Measurements from ENCODE around the gene CBLL1. TPM values are rescaled to one million over a fixed set of nuclear protein-coding genes. Genes with fewer than 3 reads are reported as not detected.

Gene CBLL1
- total and polyA plus RNA-seq, 2 of the 13 experiments (the other 11 are each of a cell fraction or from before 2014, with no cell fraction given), result 8.8 to 10.5 TPM

- FAIRE-seq (no peak), DNase-seq (ENCODE audit: low spot score) (no peak), ATAC-seq (no peak)
- ChIA-PET CTCF (ENCODE audit: low intra/inter-chr PET ratio, low total read pairs) (no interaction called here), POLR2A (no interaction called here)
- Histone ChIP-seq H3K27ac (ENCODE audit: extremely low read length, insufficient read depth, low read length) (no peak overlapping the region), H3K79me2 (ENCODE audit: insufficient read depth, low read length) (no peaks in the 10 kb centered on the region), H2AFZ (ENCODE audit: low read length) (no peak overlapping the region), H3K27me3 (ENCODE audit: control insufficient read depth in 1 of 2, insufficient read depth in 2 of 2, low read length in 2 of 2) (no peaks in the 10 kb centered on the region), H3K9me3 (ENCODE audit: low read length) (no peaks in the 10 kb centered on the region), H3K4me2 (ENCODE audit: low read depth, low read length) (no peak overlapping the region), H3K36me3 (replicated peaks in 1 of 2; ENCODE audit: control insufficient read depth in 1 of 2, insufficient read depth in 2 of 2, low read length in 2 of 2) (no peaks in the 10 kb centered on the region), H3K4me3 (replicated peaks in 1 of 3; ENCODE audit: insufficient read depth in 1 of 3, low read depth in 2 of 3, low read length in 3 of 3) (no peak overlapping the region), H4K20me1 (ENCODE audit: insufficient read depth, low read length) (no peaks in the 10 kb centered on the region), H3K4me1 (ENCODE audit: insufficient read depth, low read length) (peaks cover 25% of the 10 kb centered on the region), H3K9ac (ENCODE audit: insufficient read depth, low read depth, low read length) (no peak overlapping the region)
- no TSS peak for BruUV-seq (replicated peaks)
- in situ Hi-C loops (cut with HindIII; ENCODE audit: extremely low pct_ligation_motif_present, low pct_unique_long_range_greater_than_20kb), result no loop called here
- intact Hi-C loops (cut with micrococcal nuclease; ENCODE audit: unreplicated experiment), result no loop called here
- WGBS (ENCODE audit: low lambda C conversion rate), result 59% methylated on average over 3 of the region's 3 CpGs
- TF ChIP-seq ZKSCAN5 (CRISPR knock-in tag; IDR thresholded peaks at IDR 0.05) (no peak), USF2 (IDR thresholded peaks at IDR 0.05; ENCODE audit: low read depth, low read length) (no peak), USF2 (CRISPR knock-in tag; IDR thresholded peaks at IDR 0.05; ENCODE audit: borderline replicate concordance) (no peak), BCLAF1 (IDR thresholded peaks at IDR 0.05) (no peak), RELA (CRISPR knock-in tag; IDR thresholded peaks at IDR 0.05) (no peak), ZNF335 (CRISPR knock-in tag; IDR thresholded peaks at IDR 0.05) (no peak), ZSCAN12 (CRISPR knock-in tag; IDR thresholded peaks at IDR 0.05) (no peak), RBM39 (IDR thresholded peaks at IDR 0.05; ENCODE audit: low read depth, low read length, poor library complexity, severe bottlenecking) (no peak), MLLT10 (CRISPR knock-in tag; IDR thresholded peaks at IDR 0.05) (no peak), ZNF773 (CRISPR knock-in tag; IDR thresholded peaks at IDR 0.05; ENCODE audit: borderline replicate concordance) (no peak), XBP1 (CRISPR knock-in tag; IDR thresholded peaks at IDR 0.05) (no peak), ZSCAN22 (CRISPR knock-in tag; IDR thresholded peaks at IDR 0.05) (no peak), HNRNPUL1 (IDR thresholded peaks at IDR 0.05; ENCODE audit: low read depth, low read length) (no peak), ZFP41 (CRISPR knock-in tag; IDR thresholded peaks at IDR 0.05; ENCODE audit: borderline replicate concordance) (no peak)
- TF ChIP-seq, protein P1, sequence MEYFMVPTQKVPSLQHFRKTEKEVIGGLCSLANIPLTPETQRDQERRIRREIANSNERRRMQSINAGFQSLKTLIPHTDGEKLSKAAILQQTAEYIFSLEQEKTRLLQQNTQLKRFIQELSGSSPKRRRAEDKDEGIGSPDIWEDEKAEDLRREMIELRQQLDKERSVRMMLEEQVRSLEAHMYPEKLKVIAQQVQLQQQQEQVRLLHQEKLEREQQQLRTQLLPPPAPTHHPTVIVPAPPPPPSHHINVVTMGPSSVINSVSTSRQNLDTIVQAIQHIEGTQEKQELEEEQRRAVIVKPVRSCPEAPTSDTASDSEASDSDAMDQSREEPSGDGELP (IDR thresholded peaks at IDR 0.05; ENCODE audit: borderline replicate concordance, low read depth), result no peak
Measured at GRCh38 chr7:107788662-107789061, 44.7 kb downstream of the CBLL1 start.

Measured in HepG2 (cell line).